GM19025 (cell line): ENCODE measurements around the gene TLE6.
"Not testable (repeated sequence)": the region's sequence is repeated elsewhere in the genome, so short reads cannot be mapped to it uniquely, and the experiment has no call there.

Experiments
- ATAC-seq: cut with Tn5 transposase; IDR thresholded peaks from one replicate; pipeline ENCODE4 v1.9.1; 2021; ENCODE audit warnings: mild to moderate bottlenecking, low read depth, moderate library complexity; ENCODE audit not compliant: unreplicated experiment

Gene TLE6

DNA sequence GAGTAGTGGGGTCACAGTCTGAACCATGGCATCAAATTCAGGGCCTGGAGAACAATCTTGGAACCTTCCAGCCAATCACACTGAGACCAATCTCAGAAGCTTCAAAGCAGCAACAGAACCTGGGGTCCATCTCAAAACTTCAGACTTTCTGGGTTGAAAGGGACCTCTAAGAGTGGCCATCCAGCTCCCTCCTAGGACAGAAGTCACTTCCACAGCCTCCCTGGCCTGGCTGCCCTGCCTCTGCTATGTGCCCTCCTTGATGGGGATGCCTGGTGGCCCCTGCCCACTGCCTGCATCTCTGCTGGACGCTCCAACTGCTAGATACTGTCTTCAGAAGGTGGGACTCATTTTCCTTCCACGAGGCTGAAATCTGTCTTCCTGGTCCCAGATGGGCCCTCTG lies 49.9 kb downstream of the TLE6 start:
- no peak for ATAC-seq

- ATAC-seq: no peak
Measured at GRCh38 chr19:3027981-3028304, 50.6 kb downstream of the TLE6 start.

- no peak for ATAC-seq
Measured at GRCh38 chr19:3028305-3029064, 51.1 kb downstream of the TLE6 start.

DNA sequence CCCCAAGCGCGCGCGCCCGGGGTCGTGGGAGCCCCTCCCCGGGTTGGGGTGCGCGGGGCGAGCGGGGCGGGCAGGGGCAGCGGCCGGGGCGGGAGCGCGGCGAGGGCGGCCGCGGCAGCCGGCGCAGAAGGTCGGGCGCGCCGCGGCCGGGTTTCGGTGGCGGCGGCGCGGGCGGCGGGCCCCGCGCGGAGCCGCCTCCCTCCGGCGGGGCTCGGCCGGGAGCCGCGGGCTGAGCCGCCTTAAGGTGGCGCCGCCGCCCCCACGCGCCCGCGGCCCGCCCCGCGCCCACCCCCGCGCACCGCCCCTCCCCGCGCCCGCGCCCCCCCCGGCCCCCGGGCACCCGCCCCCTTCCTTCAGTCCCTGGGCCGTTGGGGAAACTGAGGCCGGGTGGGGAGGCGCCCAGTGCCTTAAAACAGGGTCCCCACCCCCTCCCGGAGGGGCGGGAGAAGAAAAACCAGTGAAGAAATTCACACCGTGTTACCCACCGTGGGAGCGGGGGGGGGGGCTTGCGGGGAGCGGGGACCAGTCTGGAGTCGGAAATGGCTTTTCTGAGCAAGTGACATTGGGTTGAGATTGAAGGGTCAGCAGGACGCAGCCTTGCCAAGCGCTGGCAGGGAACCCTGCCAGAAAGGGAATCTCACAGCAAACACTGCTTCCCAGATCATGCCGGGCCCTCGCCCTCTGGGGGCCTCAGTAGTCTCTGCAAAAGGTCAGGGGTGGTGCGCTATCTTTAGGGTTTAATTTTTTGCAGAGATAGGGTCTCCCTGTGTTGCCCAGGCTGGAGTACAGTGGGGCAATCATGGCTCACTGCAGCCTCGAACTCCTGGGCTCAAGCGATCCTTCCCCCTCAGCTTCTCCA lies 51.9 kb downstream of the TLE6 start, which contains the start of gene TLE2:
TLE2 (minus strand) TSS at position 216 of the 859 bp plus-strand sequence. CDS start 376 bp downstream, outside the sequence.
- ATAC-seq: no peak

DNA sequence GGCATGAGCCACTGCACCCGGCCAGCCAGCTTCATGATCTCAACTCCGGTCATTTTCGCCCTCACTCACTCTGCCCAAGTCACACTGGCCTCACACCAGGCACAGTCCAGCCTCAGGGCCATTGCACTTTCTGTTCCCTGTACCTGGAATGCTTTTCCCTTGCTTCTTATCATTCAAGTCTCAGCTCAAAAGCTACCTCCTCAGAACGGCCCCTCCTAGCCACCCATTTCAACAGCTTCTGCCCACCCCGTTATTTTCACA lies 54.2 kb downstream of the TLE6 start:
- ATAC-seq: no peak

GRCh38 chr19:3033595-3034405 lies 56.4 kb downstream of the TLE6 start:
- no peak for ATAC-seq

GRCh38 chr19:3034406-3034655 lies 57.0 kb downstream of the TLE6 start:
- ATAC-seq: no peak

DNA sequence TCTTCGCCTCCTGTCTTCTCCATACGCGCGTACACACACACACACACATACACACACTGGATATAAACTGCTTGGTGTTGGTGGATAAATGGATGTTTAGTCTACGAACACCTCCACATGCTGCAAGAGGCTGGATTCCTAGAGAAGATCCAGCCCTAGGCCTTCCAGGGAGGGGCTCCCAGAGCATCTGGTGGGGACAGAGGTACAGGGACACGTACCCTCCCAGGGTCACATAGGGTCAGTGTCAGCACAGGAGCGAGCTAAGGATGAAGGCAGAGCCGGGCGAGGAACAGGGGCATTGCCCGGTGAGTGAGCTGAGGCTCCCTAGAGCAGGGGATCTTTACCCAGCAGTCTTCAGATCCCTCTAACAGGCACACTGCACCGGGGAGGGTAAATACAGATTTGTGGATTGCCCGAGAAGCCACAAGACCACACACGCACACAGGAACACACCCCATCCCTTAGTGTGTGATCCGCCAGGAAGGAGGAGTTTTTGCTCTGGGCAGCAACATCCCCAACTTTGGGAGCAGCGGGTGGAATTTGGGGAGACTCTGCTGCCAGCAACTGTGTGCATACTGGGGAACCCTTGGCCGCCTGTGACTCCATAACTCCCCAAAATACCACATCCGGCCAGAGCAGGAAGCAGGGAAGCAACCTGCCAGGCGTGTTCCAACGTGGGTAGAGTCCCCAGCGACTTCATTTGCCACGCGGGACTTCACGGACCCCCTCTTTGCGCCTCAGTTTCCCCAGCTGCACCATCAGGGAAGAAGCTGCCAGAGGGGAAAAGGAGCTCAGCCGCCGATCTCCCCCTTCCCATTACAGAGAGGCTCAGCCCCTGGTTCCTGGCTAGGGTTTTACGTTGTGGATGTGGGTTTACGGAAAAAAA lies 57.5 kb downstream of the TLE6 start:
- no peak for ATAC-seq

DNA sequence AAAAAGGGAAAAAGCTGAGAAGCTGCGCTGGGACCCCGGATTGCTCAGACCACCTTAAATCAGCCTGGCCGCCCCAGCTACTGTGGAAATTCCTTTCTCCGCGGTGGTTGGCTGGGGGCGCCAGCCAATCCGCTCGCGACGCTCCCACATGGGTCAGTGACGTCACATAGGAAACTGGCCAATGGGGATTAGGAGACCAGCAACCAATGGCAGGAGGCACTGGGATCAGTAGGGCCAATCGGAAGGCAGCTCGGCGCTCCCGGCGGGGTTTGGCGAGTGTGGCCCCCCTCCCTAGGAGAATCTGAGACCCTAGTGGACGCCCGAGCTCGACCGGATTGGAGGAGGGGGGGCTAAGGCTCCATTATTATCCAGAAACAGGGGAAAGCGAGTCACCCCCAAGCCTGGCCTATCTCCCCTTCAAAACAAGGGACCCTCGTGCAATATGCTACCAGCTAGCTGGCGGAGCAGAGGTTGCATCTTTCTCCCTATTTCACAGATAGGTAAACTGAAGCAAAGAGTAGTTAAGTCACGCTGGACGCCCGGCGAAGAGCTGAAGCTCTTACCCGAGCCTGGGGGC lies 58.3 kb downstream of the TLE6 start:
- ATAC-seq: peak; percentile 87

DNA sequence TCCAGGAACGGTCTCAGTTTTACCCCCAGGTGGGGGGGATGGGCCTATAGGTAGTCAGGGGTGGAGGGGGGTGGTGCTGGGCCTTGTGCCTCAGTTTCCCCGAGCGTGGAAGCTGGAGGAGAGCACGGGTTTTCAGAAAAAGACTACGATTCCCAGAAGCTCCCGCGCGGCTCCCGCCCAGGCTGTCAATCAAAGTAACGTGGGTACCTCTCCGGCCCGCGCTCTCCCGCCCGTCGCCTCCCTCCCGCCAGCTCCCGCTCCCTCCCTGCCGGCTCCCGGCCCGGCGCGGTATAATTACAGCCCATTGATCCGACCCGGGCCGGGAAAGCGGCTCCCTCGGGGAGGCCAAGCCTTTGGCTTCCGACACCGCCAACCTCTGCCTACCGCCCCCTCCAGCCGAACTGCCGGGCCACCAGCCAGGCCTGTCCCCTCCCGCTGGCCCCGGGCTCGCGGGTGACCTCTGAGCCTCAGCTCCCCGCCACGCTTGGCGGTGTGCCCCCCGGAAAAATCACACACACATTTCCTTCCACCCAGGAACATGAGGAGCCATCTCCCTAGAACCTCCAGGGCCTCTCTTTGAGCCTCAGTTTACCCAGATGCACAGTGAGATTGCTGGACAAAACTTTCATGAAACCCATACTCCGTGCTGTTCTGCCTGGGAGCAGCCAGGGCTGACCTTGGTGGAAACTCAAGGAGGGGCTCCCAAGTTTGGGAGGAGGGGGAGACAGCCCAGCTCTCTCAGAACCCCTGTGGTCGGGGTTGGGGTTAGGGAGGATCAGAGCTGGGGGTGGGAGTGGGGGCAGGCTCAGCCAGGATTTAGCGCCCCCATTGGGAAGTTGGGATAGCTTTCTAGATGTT lies 59.0 kb downstream of the TLE6 start:
- peak; percentile 50 for ATAC-seq

GRCh38 chr19:3036977-3037544 lies 59.7 kb downstream of the TLE6 start:
- not testable (repeated sequence) for ATAC-seq

DNA sequence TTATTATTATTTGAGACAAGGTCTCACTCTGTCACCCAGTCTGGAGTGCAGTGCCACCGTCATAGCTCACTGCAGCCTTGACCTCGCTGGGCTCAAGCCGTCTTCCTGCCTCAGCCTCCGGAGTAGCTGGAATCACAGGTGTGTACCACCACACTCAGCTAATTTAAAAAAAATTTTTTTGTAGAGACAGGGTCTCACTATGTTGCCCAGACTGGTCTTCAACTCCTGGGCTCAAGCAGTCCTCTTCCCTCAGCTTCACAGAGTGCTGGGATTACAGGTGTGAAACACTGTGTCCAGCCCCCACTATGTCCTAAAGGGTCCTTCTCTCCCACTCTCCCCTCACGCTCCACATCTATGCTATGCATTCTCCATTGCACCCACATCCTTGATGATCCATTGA lies 60.9 kb downstream of the TLE6 start:
- no peak for ATAC-seq

- ATAC-seq: no peak
Measured at GRCh38 chr19:3039125-3039524, 61.8 kb downstream of the TLE6 start.

- ATAC-seq: no peak
Measured at GRCh38 chr19:3039641-3040077, 62.3 kb downstream of the TLE6 start.

GRCh38 chr19:3041327-3041726 lies 64.0 kb downstream of the TLE6 start:
- no peak for ATAC-seq

GRCh38 chr19:3041761-3042620 lies 64.6 kb downstream of the TLE6 start:
- no peak for ATAC-seq

DNA sequence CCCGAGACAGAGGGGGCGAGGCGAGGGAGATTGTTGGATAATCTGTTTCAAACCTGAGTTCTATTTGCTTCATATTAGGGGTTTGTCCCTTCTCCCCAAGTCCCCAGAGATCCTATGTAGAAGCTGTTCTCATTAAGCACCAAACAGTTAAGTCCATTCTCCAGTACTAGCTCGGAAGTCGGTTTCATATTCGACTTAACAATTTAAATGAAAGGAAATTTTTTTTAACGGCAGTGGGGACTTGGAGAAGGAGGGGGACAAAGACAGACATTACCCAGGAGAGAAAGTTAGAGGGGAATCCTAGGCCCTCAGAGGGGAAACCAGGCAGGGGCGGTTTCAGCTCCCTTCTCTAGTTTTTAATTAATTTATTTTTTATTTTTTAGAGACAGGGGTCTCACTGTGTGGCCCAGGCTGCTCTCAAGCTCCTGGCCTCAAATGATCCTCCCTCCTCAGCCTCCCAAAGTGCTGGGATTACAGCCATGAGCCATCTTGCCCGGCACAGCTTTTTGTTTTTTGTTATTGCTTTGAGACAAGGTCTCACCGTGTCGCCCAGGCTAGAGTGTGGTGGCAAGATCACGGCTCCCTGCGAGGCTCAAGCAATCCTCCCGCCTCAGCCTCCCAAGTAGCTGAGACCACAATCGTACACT lies 65.4 kb downstream of the TLE6 start:
- no peak for ATAC-seq
